HG03025 (cell line): Measurements from ENCODE around the gene REV3L.
"Not testable (repeated sequence)": the region's sequence is repeated elsewhere in the genome, so short reads cannot be mapped to it uniquely, and the experiment has no call there.

ENCODE experiments used
- ATAC-seq: cut with Tn5 transposase; IDR thresholded peaks from one replicate; pipeline ENCODE4 v1.9.1; 2021; ENCODE audit warnings: mild to moderate bottlenecking, moderate library complexity; ENCODE audit not compliant: unreplicated experiment, low FRiP score

Gene REV3L

GRCh38 chr6:111307275-111307858, 175.7 kb downstream of the REV3L start:
- ATAC-seq = no peak

GRCh38 chr6:111306104-111306888, 176.7 kb downstream of the REV3L start:
- no peak for ATAC-seq

- ATAC-seq = no peak
Observed at GRCh38 chr6:111301946-111302345, 181.1 kb downstream of the REV3L start.

GRCh38 chr6:111300938-111301800, 181.8 kb downstream of the REV3L start:
- ATAC-seq = not testable (repeated sequence)

- ATAC-seq = no peak
Observed at GRCh38 chr6:111297776-111298175, 185.2 kb downstream of the REV3L start.

- no peak for ATAC-seq
Observed at GRCh38 chr6:111294374-111294967, 188.5 kb downstream of the REV3L start.

GRCh38 chr6:111291336-111292259, 191.4 kb downstream of the REV3L start:
- no peak for ATAC-seq

- ATAC-seq = peak; percentile 72
Observed at GRCh38 chr6:111290689-111291335, 192.2 kb downstream of the REV3L start.

GRCh38 chr6:111284356-111284755, 198.7 kb downstream of the REV3L start:
- ATAC-seq = not testable (repeated sequence)

- ATAC-seq = no peak
Observed at GRCh38 chr6:111283707-111284106, 199.3 kb downstream of the REV3L start.

GRCh38 chr6:111282515-111282914, 200.5 kb downstream of the REV3L start:
- no peak for ATAC-seq

GRCh38 chr6:111280445-111280955, 202.5 kb downstream of the REV3L start:
- no peak for ATAC-seq

GRCh38 chr6:111278731-111279130, 204.3 kb downstream of the REV3L start:
- no peak for ATAC-seq

- no peak for ATAC-seq
Observed at GRCh38 chr6:111277819-111278218, 205.2 kb downstream of the REV3L start.

GRCh38 chr6:111276736-111277135, 206.3 kb downstream of the REV3L start:
- ATAC-seq = no peak

GRCh38 chr6:111276335-111276734, 206.7 kb downstream of the REV3L start:
- no peak for ATAC-seq

- no peak for ATAC-seq
Observed at GRCh38 chr6:111274593-111275217, 208.3 kb downstream of the REV3L start.

GRCh38 chr6:111270121-111270520, 212.9 kb downstream of the REV3L start:
- no peak for ATAC-seq
